Activated B cell treated with CpG ODN at 0.5 μM for 24 hours (primary cell): ENCODE data around the gene KLHL42. TPM values are rescaled to one million over a fixed set of nuclear protein-coding genes. Genes with fewer than 3 reads are reported as not detected.
"Not testable (repeated sequence)": the region's sequence is repeated elsewhere in the genome, so short reads cannot be mapped to it uniquely, and the experiment has no call there.

Experiments used
- ATAC-seq: fragments of 200-7000 bp; cut with Tn5 transposase; one replicate; pipeline ENCODE4 v1.10.0; 2021; ENCODE audit warnings: low read depth, mild to moderate bottlenecking, moderate library complexity
- CTCF ChIA-PET: fragments of 350-600 bp; sonication (Branson Sonifier 250); formaldehyde crosslinking; loops from one replicate; lab custom pipeline; 2021; ENCODE audit warnings: antibody characterized with exemption; lab: Charles Lee
- POLR2A ChIA-PET: fragments of 350-600 bp; sonication (Branson Sonifier 250); formaldehyde crosslinking; loops from one replicate; lab custom pipeline; 2021; ENCODE audit warnings: antibody characterized with exemption; lab: Charles Lee
- DNase-seq: peaks from one replicate; pipeline ENCODE4 v3.0.0; 2022
- H3K27ac Mint-ChIP-seq: one replicate; pipeline ENCODE4 v1.8.0; 2020; ENCODE audit warnings: mixed read lengths
- H3K27me3 Mint-ChIP-seq: one replicate; pipeline ENCODE4 v1.8.0; 2021; ENCODE audit warnings: mixed read lengths
- H3K36me3 Mint-ChIP-seq: one replicate; pipeline ENCODE4 v1.8.0; 2021; ENCODE audit warnings: low read depth, mixed read lengths
- H3K4me1 Mint-ChIP-seq: one replicate; pipeline ENCODE4 v1.8.0; 2021; ENCODE audit warnings: mixed read lengths
- H3K4me3 Mint-ChIP-seq: one replicate; pipeline ENCODE4 v1.8.0; 2020; ENCODE audit warnings: mild to moderate bottlenecking, mixed read lengths
- H3K9me3 Mint-ChIP-seq: one replicate; pipeline ENCODE4 v1.8.0; 2020; ENCODE audit warnings: mixed read lengths
- CTCF ChIP-seq: fragments of 200-600 bp; IDR thresholded peaks from one replicate; pipeline ENCODE4 v1.8.0; 2022; ENCODE audit warnings: antibody characterized with exemption, mild to moderate bottlenecking
- intact Hi-C: fragments of 100-400 bp; cut with micrococcal nuclease; formaldehyde crosslinking; loops from one replicate; pipeline ENCODE4 v1.15.1; 2024
- total RNA-seq: library from RNA; stranded (reverse); gene quantifications from 2 replicates; pipeline ENCODE4 v1.2.3, GENCODE V29; 2022

The KLHL42 gene
- total RNA-seq, 1 donor from 2014 or later, result 19.3 TPM

- H3K9me3 Mint-ChIP-seq, result peaks cover 11% of the 10 kb centered on the region
- no peaks in the 10 kb centered on the region for H3K36me3 Mint-ChIP-seq
- no peaks in the 10 kb centered on the region for H3K27me3 Mint-ChIP-seq
- intact Hi-C loops, result no loop called here
- H3K4me3 Mint-ChIP-seq, result no peak overlapping the region
- H3K27ac Mint-ChIP-seq, result no peak overlapping the region
- no peak for TF ChIP-seq CTCF
- no peaks in the 10 kb centered on the region for H3K4me1 Mint-ChIP-seq
- ChIA-PET POLR2A (no interaction called here), CTCF (no interaction called here)
- DNase-seq (no peak), ATAC-seq (no peak)
These were observed 65.2 kb downstream of the KLHL42 start for GRCh38 chr12:27845187-27845586.

- H3K27me3 Mint-ChIP-seq, intact Hi-C loops, H3K27ac Mint-ChIP-seq, CTCF ChIA-PET, H3K36me3 Mint-ChIP-seq, H3K4me3 Mint-ChIP-seq, POLR2A ChIA-PET, ATAC-seq, H3K4me1 Mint-ChIP-seq, DNase-seq: not testable (repeated sequence)
- peaks cover 11% of the 10 kb centered on the region for H3K9me3 Mint-ChIP-seq
These were observed 65.7 kb downstream of the KLHL42 start for GRCh38 chr12:27845706-27846105.

- intact Hi-C loops, H3K4me1 Mint-ChIP-seq, DNase-seq, H3K4me3 Mint-ChIP-seq, ATAC-seq, H3K27ac Mint-ChIP-seq, POLR2A ChIA-PET, H3K36me3 Mint-ChIP-seq, H3K27me3 Mint-ChIP-seq, CTCF ChIA-PET: not testable (repeated sequence)
- peaks cover 11% of the 10 kb centered on the region for H3K9me3 Mint-ChIP-seq
These were observed 67.3 kb downstream of the KLHL42 start for GRCh38 chr12:27847293-27847692.

GRCh38 chr12:27851311-27851710, 71.3 kb downstream of the KLHL42 start:
- no peak overlapping the region for H3K27ac Mint-ChIP-seq
- no peaks in the 10 kb centered on the region for H3K4me1 Mint-ChIP-seq
- intact Hi-C loops, result no loop called here
- peaks cover 3% of the 10 kb centered on the region for H3K27me3 Mint-ChIP-seq
- ATAC-seq (no peak), DNase-seq (no peak)
- peaks cover 11% of the 10 kb centered on the region for H3K9me3 Mint-ChIP-seq
- no peak for TF ChIP-seq CTCF
- no peak overlapping the region for H3K4me3 Mint-ChIP-seq
- ChIA-PET CTCF (no interaction called here), POLR2A (no interaction called here)
- no peaks in the 10 kb centered on the region for H3K36me3 Mint-ChIP-seq

GRCh38 chr12:27852117-27852516, 72.1 kb downstream of the KLHL42 start:
- intact Hi-C loops, result no loop called here
- TF ChIP-seq CTCF, result no peak
- ATAC-seq (no peak), DNase-seq (no peak)
- no peak overlapping the region for H3K27ac Mint-ChIP-seq
- H3K27me3 Mint-ChIP-seq, result peaks cover 3% of the 10 kb centered on the region
- no peaks in the 10 kb centered on the region for H3K36me3 Mint-ChIP-seq
- H3K4me3 Mint-ChIP-seq, result no peak overlapping the region
- ChIA-PET POLR2A (no interaction called here), CTCF (no interaction called here)
- peaks cover 8% of the 10 kb centered on the region for H3K9me3 Mint-ChIP-seq
- no peaks in the 10 kb centered on the region for H3K4me1 Mint-ChIP-seq

Other genes starting within 250 kb of the KLHL42 start
- 0.35 TPM in 1 of 2 replicates, not detected in the other for gene REP15, start 83.8 kb upstream of the KLHL42 start, total RNA-seq
- gene MRPS35, start 69.4 kb upstream of the KLHL42 start, total RNA-seq, result 36.2 and 36.8 TPM in 2 replicates
- gene MANSC4, start within 50 bp of the KLHL42 start, total RNA-seq, result not detected in 2 replicates
- not detected in 2 replicates for gene PTHLH, start 192.5 kb downstream of the KLHL42 start, total RNA-seq